SU-DHL-6 (cell line): ENCODE measurements around the gene PLEK.

Experiments used
- H2AFZ ChIP-seq: fragments of 200-600 bp; sonication (generic); 2 replicates; pipeline ENCODE4 v1.6.1; 2014; ENCODE audit warnings: low read depth, mild to moderate bottlenecking, moderate library complexity, mixed read lengths, antibody characterized with exemption, low read length; ENCODE audit not compliant: severe bottlenecking
- H3F3A ChIP-seq: fragments of 200-600 bp; shearing (Covaris generic); 2 replicates; pipeline ENCODE4 v1.6.0; 2016; ENCODE audit warnings: antibody characterized with exemption, mild to moderate bottlenecking; ENCODE audit not compliant: insufficient read depth
- H3K27ac ChIP-seq: fragments of 200-600 bp; sonication (generic); 2 replicates; pipeline ENCODE4 v1.5.1; 2016; ENCODE audit warnings: low read depth, mild to moderate bottlenecking, low read length, moderate library complexity, mixed read lengths
- H3K27me3 ChIP-seq: fragments of 200-600 bp; sonication (generic), shearing (Covaris generic); 2 replicates; pipeline ENCODE4 v1.6.0; 2014; ENCODE audit warnings: mild to moderate bottlenecking, low read length
- H3K36me3 ChIP-seq: fragments of 200-600 bp; sonication (generic); 2 replicates; pipeline ENCODE4 v1.6.1; 2014; ENCODE audit warnings: mild to moderate bottlenecking, low read length, mixed read lengths
- H3K4me2 ChIP-seq: fragments of 300-600, 200-600 bp; shearing (Covaris generic), sonication (generic); 2 replicates; pipeline ENCODE4 v1.6.0; 2014; ENCODE audit warnings: low read length, low read depth, mild to moderate bottlenecking; ENCODE audit not compliant: poor library complexity, severe bottlenecking
- H3K4me3 ChIP-seq: fragments of 200-600 bp; sonication (generic); 2 replicates; pipeline ENCODE4 v1.5.1; 2014; ENCODE audit warnings: antibody characterized with exemption, low read length, mild to moderate bottlenecking, mixed read lengths; ENCODE audit not compliant: insufficient read depth, poor library complexity, severe bottlenecking
- H3K79me2 ChIP-seq: fragments of 200-600 bp; sonication (generic); 2 replicates; pipeline ENCODE4 v1.6.1; 2014; ENCODE audit warnings: mild to moderate bottlenecking, low read length, moderate library complexity; ENCODE audit not compliant: insufficient read depth
- H3K9ac ChIP-seq: fragments of 200-600 bp; sonication (generic); 2 replicates; pipeline ENCODE4 v1.7.0; 2014; ENCODE audit warnings: mild to moderate bottlenecking, low read length
- H3K9me2 ChIP-seq: fragments of 200-600 bp; sonication (generic); replicated peaks from 2 replicates; pipeline ENCODE4 v1.6.1; 2014; ENCODE audit warnings: low read length; ENCODE audit not compliant: insufficient read depth
- H3K9me3 ChIP-seq: fragments of 200-600 bp; sonication (generic); 2 replicates; pipeline ENCODE4 v1.6.1; 2014; ENCODE audit warnings: low read length, mixed read lengths; ENCODE audit not compliant: insufficient read depth
- H4K20me1 ChIP-seq: fragments of 200-600 bp; sonication (generic); 2 replicates; pipeline ENCODE4 v1.6.1; 2014; ENCODE audit warnings: low read depth, mild to moderate bottlenecking, antibody characterized with exemption, low read length, moderate library complexity, mixed read lengths
- EZH2phosphoT487 ChIP-seq: fragments of 200-600 bp; sonication (generic), shearing (Covaris generic); conservative IDR thresholded peaks from 2 replicates; pipeline ENCODE4 v1.6.1; 2018; ENCODE audit warnings: mild to moderate bottlenecking, antibody characterized with exemption, low read length, moderate library complexity, mixed read lengths
- TF ChIP-seq, protein P1 (sequence below): fragments of 200-600 bp; sonication (generic); IDR thresholded peaks from one replicate; pipeline ENCODE4 v1.5.1; 2017; ENCODE audit warnings: antibody characterized with exemption, mild to moderate bottlenecking, low read length, moderate library complexity; ENCODE audit not compliant: insufficient read depth, poor library complexity, severe bottlenecking

Gene PLEK

DNA sequence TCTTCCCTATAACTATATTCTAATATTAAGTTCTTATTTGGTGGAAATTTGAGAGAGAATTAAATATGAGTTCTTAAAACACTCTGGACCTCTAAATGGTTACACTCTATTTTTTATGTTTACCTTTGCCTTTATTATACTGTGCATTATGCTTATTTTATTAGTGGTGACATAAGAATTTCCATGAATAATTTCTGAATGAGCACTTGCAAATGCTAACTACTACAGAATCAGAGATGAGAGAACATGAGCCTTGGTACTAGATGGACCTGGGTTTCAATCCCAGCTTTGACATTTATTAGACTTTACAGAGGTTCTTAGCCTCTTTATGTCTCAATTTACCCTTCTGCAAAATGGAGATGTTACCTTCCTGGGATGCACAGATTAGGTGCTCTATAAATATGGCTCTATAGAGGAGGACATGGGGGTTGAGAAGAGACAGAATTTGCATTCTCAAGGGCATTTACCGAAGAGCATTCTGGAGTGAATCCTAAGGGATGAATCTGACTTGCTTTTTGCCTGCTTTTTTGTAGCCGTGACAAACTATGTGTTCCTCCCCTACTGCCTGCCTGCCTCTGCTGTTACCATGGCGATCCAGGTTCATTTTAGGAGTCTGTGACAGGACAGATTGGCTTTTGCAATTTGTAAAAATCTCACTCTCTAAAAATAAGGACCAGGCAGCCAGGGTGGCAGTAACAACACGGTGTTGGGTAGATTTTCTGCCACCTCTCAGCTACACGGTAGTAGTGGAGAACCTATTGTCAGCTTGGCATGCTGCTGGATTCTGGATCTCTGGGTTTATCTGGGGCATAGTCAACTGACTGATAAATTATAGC is 24.6 kb upstream of the PLEK start:
- Histone ChIP-seq H3F3A (no peaks in the 10 kb centered on the region), H2AFZ (no peak overlapping the region), H4K20me1 (no peaks in the 10 kb centered on the region), H3K4me2 (no peak overlapping the region), H3K9ac (no peak overlapping the region), H3K9me2 (no peaks in the 10 kb centered on the region), H3K27ac (no peak overlapping the region), H3K36me3 (no peaks in the 10 kb centered on the region), H3K27me3 (no peaks in the 10 kb centered on the region), H3K4me3 (no peak overlapping the region), H3K9me3 (no peaks in the 10 kb centered on the region), H3K79me2 (no peaks in the 10 kb centered on the region)
- TF ChIP-seq EZH2phosphoT487: no peak
- TF ChIP-seq, protein P1, sequence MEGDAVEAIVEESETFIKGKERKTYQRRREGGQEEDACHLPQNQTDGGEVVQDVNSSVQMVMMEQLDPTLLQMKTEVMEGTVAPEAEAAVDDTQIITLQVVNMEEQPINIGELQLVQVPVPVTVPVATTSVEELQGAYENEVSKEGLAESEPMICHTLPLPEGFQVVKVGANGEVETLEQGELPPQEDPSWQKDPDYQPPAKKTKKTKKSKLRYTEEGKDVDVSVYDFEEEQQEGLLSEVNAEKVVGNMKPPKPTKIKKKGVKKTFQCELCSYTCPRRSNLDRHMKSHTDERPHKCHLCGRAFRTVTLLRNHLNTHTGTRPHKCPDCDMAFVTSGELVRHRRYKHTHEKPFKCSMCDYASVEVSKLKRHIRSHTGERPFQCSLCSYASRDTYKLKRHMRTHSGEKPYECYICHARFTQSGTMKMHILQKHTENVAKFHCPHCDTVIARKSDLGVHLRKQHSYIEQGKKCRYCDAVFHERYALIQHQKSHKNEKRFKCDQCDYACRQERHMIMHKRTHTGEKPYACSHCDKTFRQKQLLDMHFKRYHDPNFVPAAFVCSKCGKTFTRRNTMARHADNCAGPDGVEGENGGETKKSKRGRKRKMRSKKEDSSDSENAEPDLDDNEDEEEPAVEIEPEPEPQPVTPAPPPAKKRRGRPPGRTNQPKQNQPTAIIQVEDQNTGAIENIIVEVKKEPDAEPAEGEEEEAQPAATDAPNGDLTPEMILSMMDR: no peak

DNA sequence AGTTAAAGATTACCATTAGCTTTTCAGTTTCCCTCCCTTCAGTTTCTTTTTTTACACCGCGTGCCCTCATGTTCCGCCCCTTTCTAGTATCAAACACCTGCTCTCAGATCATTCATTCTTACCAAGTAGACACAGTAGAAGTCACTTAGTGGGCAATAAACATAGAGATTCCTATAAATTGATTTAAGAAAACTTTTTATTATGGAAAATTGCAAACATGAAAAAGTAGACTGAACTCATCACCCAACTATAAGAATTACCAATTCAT is 24.1 kb upstream of the PLEK start:
- TF ChIP-seq EZH2phosphoT487: no peak
- TF ChIP-seq, protein P1: no peak
- H3K27ac ChIP-seq: no peak overlapping the region

DNA sequence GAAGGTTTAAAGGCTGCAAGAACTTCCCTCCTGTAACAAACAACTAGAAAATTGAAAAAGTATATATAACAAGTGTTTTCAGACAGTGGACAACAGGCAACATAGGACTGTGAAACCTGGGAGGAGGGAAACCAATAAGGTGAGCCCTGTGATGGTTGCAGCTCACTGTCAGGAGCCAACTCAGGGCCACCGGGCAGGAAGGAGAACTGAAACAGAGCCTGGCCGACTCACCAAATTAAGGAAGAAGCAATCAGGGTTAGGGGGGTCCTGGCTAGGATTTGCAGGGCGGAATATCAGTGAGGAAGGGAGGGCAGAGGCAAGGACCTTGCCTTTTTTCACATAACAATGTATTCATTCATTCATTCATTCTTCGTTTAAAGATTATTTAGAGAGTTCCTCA is 23.5 kb upstream of the PLEK start:
- TF ChIP-seq EZH2phosphoT487: no peak
- TF ChIP-seq, protein P1: no peak
- H3K27me3 ChIP-seq: no peaks in the 10 kb centered on the region
- no peaks in the 10 kb centered on the region for H3K79me2 ChIP-seq
- H3K4me2 ChIP-seq: no peak overlapping the region
- H4K20me1 ChIP-seq: no peaks in the 10 kb centered on the region
- no peak overlapping the region for H2AFZ ChIP-seq
- H3K9me2 ChIP-seq: no peaks in the 10 kb centered on the region
- H3K36me3 ChIP-seq: no peaks in the 10 kb centered on the region
- no peaks in the 10 kb centered on the region for H3K9me3 ChIP-seq
- no peaks in the 10 kb centered on the region for H3F3A ChIP-seq
- H3K4me3 ChIP-seq: no peak overlapping the region
- no peak overlapping the region for H3K9ac ChIP-seq
- H3K27ac ChIP-seq: no peak overlapping the region

More for the DNA sequence above, 24.1 kb upstream of the PLEK start:
- Histone ChIP-seq H3K36me3 (no peaks in the 10 kb centered on the region), H2AFZ (no peak overlapping the region), H4K20me1 (no peaks in the 10 kb centered on the region), H3K4me2 (no peak overlapping the region), H3K27me3 (no peaks in the 10 kb centered on the region), H3F3A (no peaks in the 10 kb centered on the region), H3K4me3 (no peak overlapping the region), H3K9me3 (no peaks in the 10 kb centered on the region), H3K9ac (no peak overlapping the region), H3K9me2 (no peaks in the 10 kb centered on the region), H3K79me2 (no peaks in the 10 kb centered on the region)
